Testis (tissue), 2 donors: ENCODE data around the gene IMMP2L.

ENCODE experiments used
- CTCF ChIP-seq, 3 experiments: fragments of 450-650 bp in 2 of 3; fragments of 200-600 bp in 1 of 3; sonication (generic) in 1 of 3; IDR thresholded peaks; one replicate each; pipeline ENCODE4 v1.5.1; 2016 to 2019; ENCODE audit warnings: antibody characterized with exemption in 3 of 3, mild to moderate bottlenecking in 2 of 3, moderate library complexity in 1 of 3
- POLR2A ChIP-seq: fragments of 450-650 bp; IDR thresholded peaks from one replicate; pipeline ENCODE4 v1.6.1; 2017; ENCODE audit warnings: antibody characterized with exemption, mild to moderate bottlenecking, moderate library complexity

DNA sequence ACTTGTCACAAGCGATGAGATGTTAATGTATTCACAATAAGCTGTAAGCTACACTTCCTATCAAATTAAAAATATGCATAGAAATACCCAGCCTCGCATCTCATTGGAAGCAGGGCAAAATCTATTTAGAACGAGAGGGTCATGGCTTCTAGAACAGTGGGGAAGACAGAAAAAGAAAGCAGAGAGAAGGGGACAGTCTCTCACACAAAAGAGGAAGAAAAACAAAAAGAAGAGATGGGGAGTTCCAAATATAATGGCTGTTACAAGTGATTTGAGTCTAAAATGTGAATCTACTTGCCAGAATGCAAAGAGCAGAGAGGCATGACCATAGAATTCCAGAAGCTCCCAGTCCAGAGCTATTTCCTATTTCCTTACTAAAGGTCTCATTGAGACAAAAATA, 457.6 kb downstream of the IMMP2L start:
- TF ChIP-seq CTCF (IDR thresholded peaks at IDR 0.05) (no peak), POLR2A (no peak)
